Measurements from ENCODE around the gene HMGCR. TPM values are rescaled to one million over a fixed set of nuclear protein-coding genes. Genes with fewer than 3 reads are reported as not detected.

HMGCR gene
- total RNA-seq, 4 donors from 2014 or later, result 3.2 to 21.1 (median 5.5) TPM

DNA sequence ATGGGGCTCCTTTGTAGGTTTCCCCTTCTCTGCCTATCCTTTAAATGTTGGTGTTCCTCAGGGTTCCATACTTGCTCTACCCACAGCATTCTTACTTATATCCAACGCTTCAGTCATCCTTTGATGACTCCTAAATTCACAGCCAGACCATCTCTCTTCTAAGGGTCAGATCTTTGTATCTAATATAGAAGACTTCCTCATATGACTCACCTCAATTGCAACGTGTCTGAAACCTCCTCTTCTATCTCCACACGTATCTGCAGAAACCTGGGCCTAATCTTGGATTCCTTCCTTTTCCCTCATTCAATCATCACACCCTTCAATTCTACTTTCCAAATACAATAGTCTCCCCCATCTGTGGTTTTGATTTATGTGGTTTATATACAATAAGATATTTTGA, 68.3 kb downstream of the HMGCR start:
- peaks cover 0 to 5% of the 10 kb centered on the region in 2 donors for H3K36me3 ChIP-seq
- in situ Hi-C loops (cut with MboI; ENCODE audit: low sequenced_read_pairs in 4 of 4), result no loop called here

More for the DNA sequence above, 68.3 kb downstream of the HMGCR start:
- H3K4me3 ChIP-seq, result no peak overlapping the region
- H3K27ac ChIP-seq, result no peak overlapping the region
- TF ChIP-seq POLR2A (IDR thresholded peaks at IDR 0.05), result no peak
- TF ChIP-seq, protein P1, sequence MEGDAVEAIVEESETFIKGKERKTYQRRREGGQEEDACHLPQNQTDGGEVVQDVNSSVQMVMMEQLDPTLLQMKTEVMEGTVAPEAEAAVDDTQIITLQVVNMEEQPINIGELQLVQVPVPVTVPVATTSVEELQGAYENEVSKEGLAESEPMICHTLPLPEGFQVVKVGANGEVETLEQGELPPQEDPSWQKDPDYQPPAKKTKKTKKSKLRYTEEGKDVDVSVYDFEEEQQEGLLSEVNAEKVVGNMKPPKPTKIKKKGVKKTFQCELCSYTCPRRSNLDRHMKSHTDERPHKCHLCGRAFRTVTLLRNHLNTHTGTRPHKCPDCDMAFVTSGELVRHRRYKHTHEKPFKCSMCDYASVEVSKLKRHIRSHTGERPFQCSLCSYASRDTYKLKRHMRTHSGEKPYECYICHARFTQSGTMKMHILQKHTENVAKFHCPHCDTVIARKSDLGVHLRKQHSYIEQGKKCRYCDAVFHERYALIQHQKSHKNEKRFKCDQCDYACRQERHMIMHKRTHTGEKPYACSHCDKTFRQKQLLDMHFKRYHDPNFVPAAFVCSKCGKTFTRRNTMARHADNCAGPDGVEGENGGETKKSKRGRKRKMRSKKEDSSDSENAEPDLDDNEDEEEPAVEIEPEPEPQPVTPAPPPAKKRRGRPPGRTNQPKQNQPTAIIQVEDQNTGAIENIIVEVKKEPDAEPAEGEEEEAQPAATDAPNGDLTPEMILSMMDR (IDR thresholded peaks at IDR 0.05 in 4 of 5, conservative IDR thresholded peaks at IDR 0.05 in 1 of 5), result no peak
- no peak for DNase-seq
- ATAC-seq, result no peak
- no peaks in the 10 kb centered on the region for H3K27me3 ChIP-seq
- no peaks in the 10 kb centered on the region for H3K9me3 ChIP-seq
- no peaks in the 10 kb centered on the region for H3K4me1 ChIP-seq
- intact Hi-C loops (cut with DNase I; ENCODE audit: low total_unique reads), result no loop called here

Other genes with a start within 250 kb of the HMGCR start
- gene ANKRD31, start 100.3 kb upstream of the HMGCR start, total RNA-seq, result under 1 TPM in 1 of 4 donors, not detected in 3; 0.03 TPM
- gene CERT1, start 174.4 kb downstream of the HMGCR start, total RNA-seq, result 10 to 100 TPM; 30.8 to 50.6 (median 41.9) TPM
- gene POLK, start 174.7 kb downstream of the HMGCR start, total RNA-seq, result 10 to 100 TPM; 23.9 to 35.8 (median 27.8) TPM

Data from gastrocnemius medialis (tissue), 4 donors.